ENCODE measurements around the gene C15orf61.

C15orf61 gene

DNA sequence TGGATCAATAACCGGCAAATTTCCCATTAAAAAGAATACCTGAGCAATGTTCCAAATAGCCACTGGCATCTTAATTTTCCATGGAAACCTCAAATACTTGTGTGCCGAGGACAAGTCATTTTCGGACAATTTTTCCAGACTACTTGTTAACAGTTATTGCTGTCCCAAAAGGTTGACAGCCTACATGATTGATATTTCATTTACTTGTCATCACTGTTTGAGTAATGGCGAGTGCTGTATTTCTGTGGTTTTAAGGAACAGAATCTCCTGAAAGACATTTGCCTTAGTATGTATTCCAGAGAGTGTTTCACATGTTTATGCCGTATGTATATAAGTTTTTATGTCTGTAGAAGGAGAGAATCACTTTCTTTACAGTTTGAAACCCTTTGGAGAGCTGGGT, 58.2 kb downstream of the C15orf61 start:
- Histone ChIP-seq H3K27me3 (ENCODE audit: control insufficient read depth in 2 of 2, insufficient read depth in 2 of 2, low read length in 2 of 2) (no peaks in the 10 kb centered on the region), H3K9ac (ENCODE audit: low read depth in 1 of 2, low read length in 2 of 2) (no peak overlapping the region), H3K4me3 (ENCODE audit: low read length in 2 of 2) (no peak overlapping the region), H3K9me3 (ENCODE audit: control insufficient read depth in 2 of 2, low read length in 2 of 2) (no peaks in the 10 kb centered on the region), H3K36me3 (ENCODE audit: control insufficient read depth in 2 of 2, insufficient read depth in 2 of 2, low read length in 2 of 2) (no peaks in the 10 kb centered on the region), H3K27ac (ENCODE audit: low read depth in 2 of 2, low read length in 2 of 2) (no peak overlapping the region), H3K4me1 (ENCODE audit: control insufficient read depth in 2 of 2, insufficient read depth in 2 of 2, low read length in 2 of 2) (no peaks in the 10 kb centered on the region)

Measured in mucosa of rectum (tissue), 2 donors.